GM19452 (cell line): ENCODE results near the gene AK9.

Source experiments
- ATAC-seq: cut with Tn5 transposase; IDR thresholded peaks from one replicate; pipeline ENCODE4 v1.9.1; 2021; ENCODE audit not compliant: unreplicated experiment

Gene AK9

DNA sequence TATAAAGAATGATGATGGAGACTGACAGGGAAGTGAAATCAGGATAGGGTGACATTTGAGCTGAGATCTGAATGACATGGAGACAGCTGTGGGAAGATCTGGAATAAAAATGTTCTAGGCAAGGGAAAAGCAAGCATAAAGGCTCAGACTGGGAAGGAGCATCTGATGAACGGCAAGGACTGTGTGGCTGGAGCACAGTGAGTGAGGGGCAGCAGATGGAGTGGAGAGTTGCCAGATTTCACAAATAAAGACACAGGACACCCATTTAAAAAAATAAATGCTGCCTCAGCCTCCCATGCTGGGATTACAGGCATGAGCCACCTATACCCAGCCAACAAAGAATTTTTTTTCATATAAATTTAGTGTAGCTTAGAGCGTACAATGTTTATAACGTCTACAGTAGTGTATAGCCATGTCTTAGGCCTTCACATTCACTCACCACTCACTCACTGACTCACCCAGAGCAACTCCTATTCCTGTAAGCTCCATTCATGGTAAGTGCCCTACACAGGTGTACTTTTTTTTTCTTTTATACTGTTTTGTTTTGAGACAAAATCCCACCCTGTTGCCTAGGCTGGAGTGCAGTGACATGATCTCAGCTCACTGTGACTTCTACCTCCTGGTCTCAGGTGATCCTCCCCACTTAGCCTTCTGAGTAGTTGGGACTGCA, 205.6 kb downstream of the AK9 start:
- no peak for ATAC-seq

DNA sequence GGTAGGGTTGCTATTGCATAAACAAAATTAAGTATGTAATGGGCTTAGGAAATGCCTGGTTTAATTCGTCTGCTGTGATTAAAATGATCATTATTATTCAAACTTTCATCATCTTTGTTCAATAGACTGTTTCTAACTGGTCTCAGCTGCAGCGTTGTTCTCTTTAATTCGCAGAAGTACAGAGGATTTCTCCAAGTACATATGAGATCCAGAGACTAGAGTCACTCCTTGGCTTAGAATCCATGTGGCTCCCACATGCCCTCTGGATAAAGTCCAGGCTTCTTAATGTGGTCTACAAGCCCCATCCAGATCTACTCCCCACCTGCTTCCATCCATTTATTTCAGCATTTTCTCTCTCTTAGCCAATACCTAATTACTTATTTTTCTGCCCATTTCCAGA, 206.9 kb downstream of the AK9 start:
- no peak for ATAC-seq

DNA sequence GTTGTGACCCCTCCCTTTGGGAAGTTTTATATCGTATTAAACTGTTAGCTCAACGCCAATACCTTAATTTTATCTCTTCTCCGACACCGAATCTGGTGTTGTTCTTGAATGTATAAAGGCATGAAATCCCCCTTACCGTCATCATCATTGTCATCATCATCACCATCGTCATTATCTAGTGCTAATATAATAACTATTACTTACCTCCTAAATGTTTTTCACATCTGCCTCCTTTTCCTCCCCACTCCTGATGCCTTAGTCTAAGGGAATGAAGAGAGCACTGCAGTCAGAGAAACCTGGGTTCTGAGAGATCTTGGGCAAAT, 207.3 kb downstream of the AK9 start:
- ATAC-seq = peak; percentile 1

DNA sequence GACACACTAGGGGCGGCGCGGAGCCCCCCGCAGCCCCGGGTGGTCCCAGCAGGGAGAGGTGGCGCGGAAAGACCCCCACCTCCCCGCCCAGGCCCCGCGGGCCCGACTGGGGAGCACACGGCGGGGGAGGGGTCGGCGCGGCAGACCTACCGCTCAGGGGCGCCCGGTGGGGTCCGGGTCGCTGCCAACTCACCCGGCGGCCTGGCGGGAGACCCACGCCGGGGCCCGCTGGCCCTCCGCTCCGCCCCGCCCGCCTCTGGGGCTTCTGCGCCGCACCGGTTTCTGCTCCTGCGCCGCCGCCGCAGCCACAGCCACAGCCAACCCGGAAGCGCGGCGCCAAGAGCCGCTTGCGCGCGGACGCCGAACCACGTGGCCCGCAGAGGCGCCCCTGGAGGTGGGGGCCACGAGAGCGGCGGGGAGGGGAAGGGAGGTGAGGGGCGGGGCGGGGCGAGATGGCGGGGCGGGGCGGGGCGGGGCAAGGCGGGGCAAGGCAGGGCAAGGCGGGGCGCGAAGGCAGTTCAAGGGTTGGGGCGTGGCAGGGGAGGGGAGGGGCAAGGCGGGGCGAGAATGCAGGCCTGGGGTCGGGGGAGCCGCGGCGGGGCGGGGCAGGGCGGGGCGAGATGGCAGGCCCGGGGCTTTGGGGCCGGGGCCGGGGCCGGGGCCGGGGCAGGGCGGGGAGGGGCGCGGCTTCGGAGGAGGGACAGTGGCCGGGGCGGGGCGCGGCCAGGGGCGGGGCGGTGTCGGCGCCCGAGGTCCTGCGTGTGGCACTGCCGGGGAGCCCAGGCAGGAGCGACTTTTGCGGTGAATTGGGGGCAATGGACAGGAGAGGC, 207.9 kb downstream of the AK9 start, which contains the start of gene ZBTB24:
ZBTB24 (minus strand) TSS at position 315 of the 830 bp plus-strand sequence. CDS start 1,193 bp downstream, outside the sequence.
- peak; percentile 87 for ATAC-seq

DNA sequence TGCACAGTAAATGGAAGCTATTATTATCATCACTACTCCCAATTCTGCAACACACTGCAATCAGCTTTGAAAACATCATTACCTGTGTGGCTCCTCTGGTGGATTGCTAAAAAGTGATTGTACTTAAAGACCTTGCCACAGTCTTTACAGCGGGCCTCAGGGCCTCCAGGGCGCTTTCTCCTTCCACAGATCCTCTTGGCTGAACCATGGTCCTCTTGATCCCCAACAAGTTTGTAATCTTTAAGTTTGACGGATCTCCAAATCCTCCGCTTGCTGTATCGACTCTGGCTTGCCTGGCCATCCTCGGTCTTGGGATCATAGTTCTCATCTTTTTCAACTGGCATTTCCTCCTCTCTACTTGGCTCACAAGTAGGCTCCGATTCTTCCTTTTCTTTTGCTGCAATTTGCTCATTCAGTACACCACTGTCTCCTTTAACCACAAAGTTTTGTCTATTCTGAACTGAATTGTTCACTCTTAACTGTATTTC, 210.0 kb downstream of the AK9 start:
- no peak for ATAC-seq

DNA sequence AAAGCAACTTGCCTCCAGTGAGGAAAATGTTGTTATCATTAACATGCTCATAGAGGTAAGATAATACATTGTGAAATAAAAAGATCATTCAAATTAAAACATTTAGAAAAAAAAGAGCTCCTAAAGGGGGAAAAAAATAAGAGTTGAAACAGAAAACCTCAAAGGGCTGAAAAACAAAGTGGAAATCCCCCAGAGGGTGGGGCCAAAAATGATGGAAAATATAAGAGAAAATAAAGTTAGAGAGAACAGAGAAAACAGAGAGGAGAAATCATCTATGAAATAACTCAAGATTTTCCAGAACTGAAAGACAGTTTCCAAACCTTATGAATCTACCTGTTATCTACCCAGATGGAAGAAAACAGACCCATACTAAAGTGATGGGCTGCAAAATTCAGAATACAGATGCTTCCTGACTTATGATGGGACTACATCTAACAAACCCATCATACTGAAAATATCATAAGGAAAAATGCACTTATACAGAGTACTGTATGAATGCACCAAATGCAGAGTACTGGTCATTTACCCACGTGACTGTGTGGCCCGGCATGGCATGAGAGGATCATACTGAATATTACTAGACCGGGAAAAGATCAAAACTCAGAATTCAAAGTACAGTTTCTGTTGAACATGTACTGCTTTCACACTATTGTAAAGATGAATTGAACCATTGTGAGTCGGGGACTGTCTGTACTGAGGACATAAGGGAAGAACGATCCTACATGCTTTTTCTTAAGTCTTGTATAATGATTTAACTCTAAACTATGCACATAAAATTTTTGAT, 212.0 kb downstream of the AK9 start:
- no peak for ATAC-seq

DNA sequence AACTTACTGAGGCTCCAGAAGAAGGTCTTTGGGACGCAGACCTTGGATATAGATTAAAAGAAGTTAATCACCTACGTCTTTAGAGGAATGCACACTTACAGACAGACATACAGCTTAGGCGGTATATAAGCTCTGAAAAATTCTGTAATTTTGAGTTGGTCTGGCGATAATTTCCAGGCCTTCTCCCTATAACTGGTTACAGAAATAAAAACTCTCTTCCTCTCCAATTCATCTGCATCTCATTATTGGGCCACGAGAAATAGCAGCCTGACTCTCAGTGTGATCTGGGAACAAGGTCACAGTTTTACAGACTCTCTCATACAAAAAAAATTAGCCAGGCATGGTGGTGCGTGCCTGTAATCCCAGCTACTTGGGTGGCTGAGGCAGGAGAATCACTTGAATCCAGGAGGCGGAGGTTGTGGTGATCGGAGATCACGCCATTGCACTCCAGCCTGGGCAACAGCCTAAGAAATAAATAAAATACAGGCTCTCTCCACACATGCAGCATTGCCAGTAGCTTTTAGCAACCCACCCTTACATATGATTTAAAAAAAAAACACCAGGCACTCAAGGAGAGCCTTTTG, 212.7 kb downstream of the AK9 start:
- ATAC-seq = no peak

DNA sequence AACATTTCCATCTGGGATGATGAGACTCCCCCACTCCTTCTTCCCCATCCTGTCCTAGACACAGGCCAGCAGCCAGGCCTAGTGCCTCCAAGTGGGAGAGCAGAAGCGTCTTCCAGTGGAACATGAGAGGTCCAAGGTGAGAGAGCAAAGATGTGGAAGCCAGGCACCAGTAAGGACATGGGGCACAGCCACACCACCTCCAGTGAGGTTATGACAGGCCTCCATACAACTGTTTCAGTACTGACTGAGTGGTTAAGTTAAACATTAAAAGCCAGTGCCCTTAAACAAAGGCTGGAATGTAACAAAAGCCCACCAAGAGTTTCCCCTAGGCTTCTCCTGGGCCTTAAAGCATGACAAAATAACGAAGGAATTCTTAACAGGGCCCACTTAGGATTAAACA, 213.3 kb downstream of the AK9 start:
- peak; percentile 65 for ATAC-seq

DNA sequence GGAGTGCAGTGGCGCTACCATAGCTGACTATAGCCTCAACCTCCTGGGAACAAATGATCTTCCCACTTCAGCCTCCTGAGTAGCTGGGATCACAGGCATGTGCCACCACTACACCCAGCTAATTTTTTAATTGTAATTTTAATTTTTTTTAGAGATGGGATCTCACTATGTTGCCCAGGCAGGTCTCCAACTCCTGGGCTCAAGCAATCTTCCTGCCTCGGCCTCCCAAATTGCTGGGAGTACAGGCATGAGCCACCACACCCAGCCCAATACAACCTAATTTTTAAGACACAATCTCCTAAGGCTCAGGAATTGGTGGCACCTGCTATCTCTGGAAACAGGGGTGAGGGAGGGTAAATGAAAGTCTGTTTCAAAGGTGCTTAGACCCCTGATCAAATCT, 213.8 kb downstream of the AK9 start:
- no peak for ATAC-seq

DNA sequence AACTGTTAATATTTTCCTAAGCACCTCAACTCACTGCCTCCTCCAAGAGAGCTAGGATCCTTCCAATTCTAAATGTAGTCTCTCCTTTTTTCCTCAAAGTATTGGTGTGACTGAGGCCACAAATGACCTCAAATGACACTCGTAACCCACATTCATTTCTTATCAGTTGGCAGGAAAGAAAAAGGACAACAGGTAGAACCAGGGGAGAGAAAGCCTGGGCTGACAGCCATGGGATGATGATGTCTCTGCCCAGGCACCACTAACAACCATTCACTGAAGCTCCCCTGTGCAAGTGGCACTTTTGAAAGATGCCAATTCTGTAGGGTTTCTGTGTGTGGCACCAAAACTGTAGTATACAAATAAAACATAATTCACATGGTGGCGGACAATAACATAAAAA, 215.4 kb downstream of the AK9 start:
- ATAC-seq = no peak

DNA sequence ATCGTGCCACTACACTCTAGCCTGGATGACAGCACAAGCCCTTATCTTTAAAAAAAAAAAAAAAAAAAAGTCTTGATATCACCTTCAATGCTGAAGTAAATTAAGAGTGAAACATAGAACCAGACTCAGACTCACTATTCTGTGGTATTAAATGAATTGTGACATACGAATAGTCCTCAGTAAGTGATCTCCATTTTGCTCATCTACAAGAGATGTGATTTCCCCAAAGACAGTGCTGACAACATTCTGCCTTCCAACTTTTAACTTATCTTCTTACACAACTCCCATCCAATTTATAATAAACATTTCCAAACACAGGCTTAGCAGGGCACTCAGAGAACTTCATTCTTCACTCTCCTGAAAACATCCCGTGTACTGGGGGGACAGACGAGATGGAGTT, 216.0 kb downstream of the AK9 start:
- no peak for ATAC-seq

DNA sequence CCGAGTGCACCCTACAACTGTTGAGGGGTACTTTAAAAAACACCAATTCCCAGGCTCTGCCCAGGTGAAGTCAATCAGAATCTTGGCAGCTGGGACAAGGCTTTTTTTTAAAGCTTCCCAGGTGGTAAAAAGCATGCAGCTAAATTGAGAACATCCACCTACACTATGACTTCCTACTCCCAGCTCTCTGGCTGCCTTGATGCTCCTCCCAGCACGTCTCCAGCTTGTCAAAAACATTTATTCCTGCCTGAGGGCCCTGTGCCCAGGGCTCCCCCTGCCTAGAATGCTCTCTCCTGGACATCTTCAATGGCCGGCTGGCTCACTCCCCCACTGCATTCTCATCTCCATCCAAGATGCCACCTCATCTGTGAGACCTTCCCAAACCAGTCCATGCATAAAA, 217.9 kb downstream of the AK9 start:
- ATAC-seq = no peak

DNA sequence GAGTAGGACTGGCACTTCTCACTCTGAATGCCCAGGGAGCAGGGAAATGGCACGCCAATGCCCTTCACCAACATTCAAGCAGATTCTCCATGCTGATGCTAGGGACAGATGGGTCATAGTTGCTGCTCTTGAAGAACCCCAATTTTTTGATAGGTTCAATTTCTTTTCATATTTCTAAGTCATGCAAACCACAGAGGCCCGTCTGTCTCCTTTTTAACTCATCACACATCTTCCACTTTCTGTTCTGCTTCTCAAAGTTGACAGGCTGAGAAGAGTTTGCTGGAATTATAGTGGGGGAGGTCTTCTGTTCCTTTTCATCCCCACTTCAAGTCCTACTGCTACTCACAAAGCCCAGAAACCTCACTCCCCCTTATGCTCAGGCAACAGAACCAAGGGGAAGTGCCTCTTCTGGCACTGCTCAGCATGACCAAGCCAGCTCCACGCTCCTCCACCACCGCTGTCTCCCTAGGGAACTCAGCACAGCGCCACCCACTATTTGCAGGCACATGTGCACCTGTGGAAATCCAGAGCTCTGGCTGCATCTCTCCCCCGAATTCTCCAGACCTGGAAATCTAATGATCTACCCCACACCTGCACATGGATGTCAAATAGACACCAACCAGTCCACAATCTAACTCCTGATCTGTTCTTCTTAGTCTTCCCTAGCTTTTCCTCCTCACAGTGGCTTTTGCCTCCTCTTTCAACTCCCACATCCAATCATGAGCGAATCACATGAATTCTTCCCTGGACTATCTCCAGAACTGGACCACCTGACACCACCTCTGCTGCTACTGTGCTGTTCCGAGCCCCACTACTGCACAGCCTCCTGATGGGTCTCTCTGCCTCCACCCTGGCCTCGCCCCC, 218.6 kb downstream of the AK9 start:
- ATAC-seq = peak; percentile 58

DNA sequence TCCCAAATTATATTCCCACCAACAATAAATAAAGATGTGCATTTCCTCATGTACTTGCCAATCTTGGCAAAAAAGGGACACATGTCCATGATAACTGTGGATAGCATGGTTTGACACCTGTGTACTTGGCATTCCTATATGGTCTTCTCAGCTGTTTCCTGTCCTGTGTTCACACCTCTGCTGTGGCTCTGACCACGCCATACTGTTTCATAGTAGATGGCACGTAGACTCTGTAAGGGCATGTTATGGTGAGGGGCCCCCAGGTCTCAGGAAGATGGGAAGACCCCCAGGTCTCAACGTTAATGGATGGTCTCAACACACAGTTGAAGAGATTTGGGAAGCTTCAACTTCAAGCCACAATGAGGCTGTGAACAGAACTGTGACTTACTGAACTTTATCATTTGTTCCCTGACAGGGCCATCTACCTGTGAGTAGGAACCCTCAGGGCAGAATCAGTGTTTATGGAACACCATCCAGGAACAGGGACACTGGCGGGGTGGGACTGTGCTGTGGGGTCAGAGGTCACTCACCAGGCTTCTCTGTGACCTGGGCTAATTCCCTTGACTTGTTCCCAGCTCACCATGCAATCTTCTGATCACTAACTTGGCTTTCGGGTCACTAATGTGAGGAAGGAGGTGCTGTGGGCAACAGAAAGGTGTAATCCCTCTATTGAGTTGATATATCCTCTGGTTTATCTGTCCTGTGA, 219.7 kb downstream of the AK9 start:
- ATAC-seq = no peak

DNA sequence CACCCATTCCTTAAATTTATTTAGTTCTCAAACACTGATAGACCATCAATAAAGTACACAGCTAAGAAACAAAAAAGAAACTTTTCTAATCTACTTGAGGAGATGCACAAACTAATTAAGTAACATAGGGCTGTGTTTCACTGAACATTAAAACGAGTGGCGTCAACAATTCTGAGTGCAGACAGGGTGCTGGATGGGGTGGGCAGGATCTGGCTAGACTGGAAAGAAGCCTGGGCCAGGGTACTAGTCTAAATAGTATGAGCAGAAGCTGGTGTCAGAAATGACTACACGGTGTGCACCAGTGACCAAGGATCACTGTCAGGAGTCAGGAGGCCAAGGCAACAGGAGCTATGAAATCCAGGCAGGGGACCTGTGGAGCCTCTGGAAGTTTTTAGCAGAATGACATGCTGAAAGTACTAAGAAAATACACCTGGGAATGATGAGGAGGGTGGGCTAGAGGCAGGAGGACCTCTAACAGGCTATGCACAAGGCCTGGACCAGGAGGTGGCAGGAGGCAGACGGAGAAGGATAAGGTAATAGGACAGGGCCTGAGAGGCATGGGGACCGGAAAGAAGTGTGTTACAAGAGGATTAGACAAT, 221.3 kb downstream of the AK9 start:
- ATAC-seq = no peak

DNA sequence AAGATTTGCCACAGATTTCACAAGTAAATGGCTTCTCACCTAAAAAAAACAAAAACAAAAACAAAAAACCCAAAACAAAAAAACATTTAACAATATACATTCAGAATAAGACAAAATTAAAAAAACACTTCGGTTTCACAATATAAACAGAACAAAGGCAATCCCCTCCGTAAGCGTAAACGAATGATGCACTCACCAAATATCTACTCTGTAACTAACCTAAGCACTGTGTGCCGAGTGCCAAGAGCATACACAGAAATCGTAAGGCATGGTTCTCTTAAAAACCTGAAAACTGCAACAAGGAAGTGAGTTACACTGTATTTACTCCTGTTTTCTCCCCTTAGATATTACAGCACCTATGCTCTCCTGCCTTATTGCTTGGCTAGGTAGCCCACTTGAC, 223.3 kb downstream of the AK9 start:
- ATAC-seq = no peak

DNA sequence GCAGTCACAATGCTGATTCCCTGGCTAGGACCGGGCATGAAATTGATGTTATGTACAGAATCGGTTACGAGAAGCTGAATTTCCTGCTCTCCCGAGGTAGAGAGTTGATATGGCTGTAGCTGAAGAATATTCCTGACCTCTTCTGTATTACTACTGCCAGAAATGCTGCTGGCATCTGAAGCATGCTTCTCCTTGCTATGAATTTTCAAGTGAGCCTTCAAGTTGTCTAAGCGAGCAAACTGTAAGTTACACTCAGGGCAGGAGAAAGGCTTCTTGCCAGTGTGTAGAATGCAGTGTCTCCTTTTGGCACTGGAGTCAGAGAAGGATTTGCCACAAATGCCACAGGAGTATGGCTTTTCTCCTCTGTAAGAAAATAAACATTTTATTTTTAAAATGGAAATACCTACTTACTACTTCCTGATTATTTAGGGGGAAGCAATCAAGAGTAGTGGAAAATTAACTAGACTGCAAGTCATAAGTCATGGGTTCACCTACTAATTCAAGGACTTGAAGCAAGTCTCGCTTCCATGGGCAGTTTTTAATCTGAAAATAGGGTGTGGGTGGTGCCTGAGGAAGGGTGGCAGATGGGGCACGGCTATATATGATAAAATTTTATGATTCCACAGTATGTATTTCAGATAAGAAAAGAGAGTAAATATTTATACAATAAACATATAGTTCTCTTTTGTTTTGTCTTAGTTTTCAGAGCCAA, 224.6 kb downstream of the AK9 start:
- no peak for ATAC-seq

DNA sequence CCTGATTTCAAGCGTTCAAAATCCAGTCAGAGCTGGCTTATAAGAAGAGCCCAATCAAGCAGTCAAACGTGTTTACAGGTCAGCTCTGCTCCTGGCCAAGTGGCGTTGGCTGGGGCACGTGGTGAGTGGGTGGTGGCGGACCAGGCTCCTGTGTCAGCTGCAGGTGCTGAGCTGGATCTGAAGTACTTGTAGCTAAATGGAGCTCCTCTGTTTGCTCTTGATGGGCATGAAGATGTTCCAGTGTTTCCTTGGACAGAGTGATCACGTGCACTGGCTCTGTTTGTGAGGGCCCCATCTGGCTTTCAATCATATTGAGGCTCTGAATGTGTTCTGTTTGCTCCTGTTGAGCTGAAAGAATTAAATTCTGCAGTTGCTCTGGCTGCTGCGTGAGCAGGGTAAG, 225.2 kb downstream of the AK9 start:
- no peak for ATAC-seq
